ENCODE results near the gene CCL28.

CCL28 gene

DNA sequence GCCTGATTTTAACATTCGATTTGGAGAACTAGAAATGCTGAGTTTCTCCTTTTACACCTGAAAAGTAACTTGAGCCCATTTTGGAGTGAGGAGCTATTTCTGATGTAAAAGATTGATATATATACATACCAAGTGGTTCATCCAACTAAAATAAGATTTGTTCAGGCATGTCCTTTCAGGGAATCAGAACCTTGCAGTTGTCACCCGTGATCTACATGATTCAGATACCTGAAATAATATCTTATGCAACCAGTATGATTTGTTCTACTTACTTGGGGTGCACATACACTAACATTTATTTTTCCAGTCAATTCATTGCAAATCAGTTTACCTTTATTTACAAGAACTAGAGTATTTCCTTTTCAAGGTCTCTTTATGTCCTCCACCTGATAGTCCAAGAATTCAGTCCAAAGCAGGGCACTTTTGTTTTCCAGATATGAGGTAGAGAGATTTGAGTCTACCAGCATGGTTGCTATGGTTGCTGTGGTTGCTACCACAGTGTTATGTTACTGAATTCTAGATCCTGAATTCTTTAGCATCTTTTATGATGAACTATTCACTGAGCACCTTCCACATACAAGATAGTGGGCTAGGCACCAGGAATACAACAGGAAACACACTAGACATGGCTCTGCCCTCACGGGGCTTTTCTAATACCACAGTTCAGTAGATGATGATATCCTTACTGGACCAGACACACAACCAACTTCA, 49.3 kb downstream of the CCL28 start:
- H3K9ac ChIP-seq (ENCODE audit: low read length in 5 of 5), result no peak overlapping the region
- no peak overlapping the region for H3K4me3 ChIP-seq (ENCODE audit: low read depth in 1 of 5, low read length in 5 of 5)
- H3K36me3 ChIP-seq (ENCODE audit: control insufficient read depth in 5 of 5, insufficient read depth in 5 of 5, low read length in 5 of 5), result no peaks in the 10 kb centered on the region
- H3K4me1 ChIP-seq (ENCODE audit: control insufficient read depth in 5 of 5, insufficient read depth in 5 of 5, low read length in 5 of 5), result no peaks in the 10 kb centered on the region
- no peaks in the 10 kb centered on the region for H3K27me3 ChIP-seq (ENCODE audit: control insufficient read depth in 5 of 5, insufficient read depth in 4 of 5, low read length in 5 of 5)
- H3K9me3 ChIP-seq (ENCODE audit: control insufficient read depth in 5 of 5, low read length in 5 of 5), result peaks cover 4 to 13% (median 12%) of the 10 kb centered on the region in 5 donors
- H3K27ac ChIP-seq (ENCODE audit: low read depth, low read length), result no peak overlapping the region

DNA sequence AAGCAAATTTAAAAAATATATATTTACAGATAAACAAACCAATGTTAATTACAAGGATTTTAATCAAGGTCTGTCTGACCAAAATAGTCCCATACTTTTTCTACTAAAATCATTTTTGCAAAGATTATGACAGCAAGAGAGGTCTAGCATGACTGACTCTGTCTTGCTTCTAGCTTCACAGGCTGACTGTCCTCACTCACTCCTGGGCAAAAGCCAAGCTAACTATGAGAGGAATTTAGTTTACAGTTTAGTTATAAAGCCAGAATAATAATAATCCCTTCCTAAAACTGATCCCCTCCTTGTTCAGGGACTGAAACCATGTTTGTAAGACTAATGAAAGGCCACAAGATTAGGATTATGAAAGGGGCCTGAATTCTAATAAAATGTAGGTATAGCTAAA, 53.5 kb downstream of the CCL28 start:
- Histone ChIP-seq H3K4me1 (ENCODE audit: control insufficient read depth in 5 of 5, insufficient read depth in 5 of 5, low read length in 5 of 5) (no peaks in the 10 kb centered on the region), H3K9ac (ENCODE audit: low read length in 5 of 5) (no peak overlapping the region), H3K27me3 (ENCODE audit: control insufficient read depth in 5 of 5, insufficient read depth in 4 of 5, low read length in 5 of 5) (no peaks in the 10 kb centered on the region), H3K36me3 (ENCODE audit: control insufficient read depth in 5 of 5, insufficient read depth in 5 of 5, low read length in 5 of 5) (no peaks in the 10 kb centered on the region), H3K9me3 (ENCODE audit: control insufficient read depth in 5 of 5, low read length in 5 of 5) (peaks cover 4 to 12% (median 10%) of the 10 kb centered on the region in 5 donors), H3K4me3 (ENCODE audit: low read depth in 1 of 5, low read length in 5 of 5) (no peak overlapping the region), H3K27ac (ENCODE audit: low read depth, low read length) (no peak overlapping the region)

DNA sequence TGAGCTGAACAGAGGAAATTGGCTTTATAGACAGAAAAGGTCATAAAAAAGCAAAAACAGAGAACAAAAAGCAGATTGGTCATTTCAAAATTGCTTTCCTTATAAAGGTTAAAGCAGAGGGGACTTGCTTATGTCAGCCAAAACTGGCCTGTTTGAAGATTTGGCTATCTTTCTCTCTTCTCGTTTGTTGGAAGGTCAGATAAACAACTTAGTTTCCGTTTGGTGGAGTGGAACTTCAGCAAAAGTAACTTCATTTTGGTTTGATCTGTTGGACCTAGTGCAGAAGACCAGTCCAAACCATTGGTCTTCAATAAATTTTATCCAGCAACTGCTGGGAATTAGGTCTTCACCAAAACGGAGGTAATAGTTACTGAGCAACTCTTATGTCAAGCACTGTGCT, 53.9 kb downstream of the CCL28 start:
- Histone ChIP-seq H3K27ac (ENCODE audit: low read depth, low read length) (no peak overlapping the region), H3K36me3 (ENCODE audit: control insufficient read depth in 5 of 5, insufficient read depth in 5 of 5, low read length in 5 of 5) (no peaks in the 10 kb centered on the region), H3K4me3 (ENCODE audit: low read depth in 1 of 5, low read length in 5 of 5) (no peak overlapping the region), H3K9me3 (ENCODE audit: control insufficient read depth in 5 of 5, low read length in 5 of 5) (peaks cover 4 to 12% (median 10%) of the 10 kb centered on the region in 5 donors), H3K9ac (ENCODE audit: low read length in 5 of 5) (no peak overlapping the region), H3K4me1 (ENCODE audit: control insufficient read depth in 5 of 5, insufficient read depth in 5 of 5, low read length in 5 of 5) (no peaks in the 10 kb centered on the region), H3K27me3 (ENCODE audit: control insufficient read depth in 5 of 5, insufficient read depth in 4 of 5, low read length in 5 of 5) (no peaks in the 10 kb centered on the region)

DNA sequence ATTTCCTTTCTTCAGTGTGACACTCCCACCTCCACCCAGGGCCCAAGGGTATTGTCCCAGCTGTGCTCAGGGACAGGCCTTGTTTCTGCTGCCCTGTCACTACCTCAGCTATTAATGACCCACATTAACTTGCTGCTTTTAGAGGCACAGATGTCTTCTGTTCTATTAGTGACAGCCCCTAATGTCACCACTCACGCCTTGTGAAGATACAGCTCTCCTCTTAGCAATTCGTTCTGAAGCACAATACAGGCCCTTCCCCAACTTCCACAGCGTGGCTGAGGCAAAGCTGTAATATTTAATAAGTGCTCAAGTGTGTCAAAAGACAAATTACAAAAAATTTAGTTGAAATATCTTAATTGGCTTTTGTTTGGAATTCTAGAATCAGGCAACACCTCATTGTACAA, 54.3 kb downstream of the CCL28 start:
- H3K27me3 ChIP-seq (ENCODE audit: control insufficient read depth in 5 of 5, insufficient read depth in 4 of 5, low read length in 5 of 5), result no peaks in the 10 kb centered on the region
- no peaks in the 10 kb centered on the region for H3K36me3 ChIP-seq (ENCODE audit: control insufficient read depth in 5 of 5, insufficient read depth in 5 of 5, low read length in 5 of 5)
- no peaks in the 10 kb centered on the region for H3K4me1 ChIP-seq (ENCODE audit: control insufficient read depth in 5 of 5, insufficient read depth in 5 of 5, low read length in 5 of 5)
- no peak overlapping the region for H3K27ac ChIP-seq (ENCODE audit: low read depth, low read length)
- no peak overlapping the region for H3K9ac ChIP-seq (ENCODE audit: low read length in 5 of 5)
- peaks cover 4 to 12% (median 10%) of the 10 kb centered on the region in 5 donors for H3K9me3 ChIP-seq (ENCODE audit: control insufficient read depth in 5 of 5, low read length in 5 of 5)
- no peak overlapping the region for H3K4me3 ChIP-seq (ENCODE audit: low read depth in 1 of 5, low read length in 5 of 5)

DNA sequence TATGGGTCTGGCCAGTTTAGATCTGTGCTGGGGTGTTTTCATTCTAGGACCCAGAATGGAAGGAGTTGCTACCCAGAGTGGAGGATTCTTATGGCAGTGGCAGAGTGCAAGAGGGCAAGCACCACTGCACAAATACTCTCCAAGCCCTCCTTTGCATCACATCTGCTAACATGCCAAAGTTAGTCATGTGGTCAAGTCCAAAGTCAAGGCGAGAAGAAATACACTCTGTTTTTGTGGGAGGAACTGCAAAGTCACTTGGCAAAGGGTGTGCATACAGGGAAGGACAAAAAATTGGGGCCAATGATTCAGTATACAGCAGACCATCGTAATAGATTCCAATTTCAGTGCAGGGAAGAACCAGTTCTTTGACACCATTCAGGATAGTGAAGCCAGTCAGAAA, 55.1 kb downstream of the CCL28 start:
- Histone ChIP-seq H3K4me3 (ENCODE audit: low read depth in 1 of 5, low read length in 5 of 5) (no peak overlapping the region), H3K9me3 (ENCODE audit: control insufficient read depth in 5 of 5, low read length in 5 of 5) (peaks cover 4 to 12% (median 10%) of the 10 kb centered on the region in 5 donors), H3K27ac (ENCODE audit: low read depth, low read length) (no peak overlapping the region), H3K36me3 (ENCODE audit: control insufficient read depth in 5 of 5, insufficient read depth in 5 of 5, low read length in 5 of 5) (no peaks in the 10 kb centered on the region), H3K9ac (ENCODE audit: low read length in 5 of 5) (no peak overlapping the region), H3K4me1 (ENCODE audit: control insufficient read depth in 5 of 5, insufficient read depth in 5 of 5, low read length in 5 of 5) (no peaks in the 10 kb centered on the region), H3K27me3 (ENCODE audit: control insufficient read depth in 5 of 5, insufficient read depth in 4 of 5, low read length in 5 of 5) (no peaks in the 10 kb centered on the region)

DNA sequence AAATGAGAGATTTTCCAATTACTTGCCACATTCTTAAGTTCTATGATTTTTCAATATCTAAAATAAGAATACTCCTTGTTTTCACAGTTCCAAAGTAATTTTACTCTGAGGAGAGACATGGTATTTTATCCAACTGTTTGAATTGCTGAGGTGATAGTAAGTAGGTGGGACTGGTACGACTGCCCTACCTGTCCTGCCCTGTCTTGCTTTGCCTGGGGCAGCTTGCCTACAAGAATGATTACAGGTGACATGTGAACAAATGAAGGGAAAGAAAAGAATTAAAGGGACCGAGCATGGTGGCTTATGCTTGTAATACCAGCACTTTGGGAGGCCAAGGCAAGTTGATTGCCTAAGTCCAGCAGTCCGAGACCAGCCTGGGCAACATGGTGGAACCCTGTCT, 57.4 kb downstream of the CCL28 start:
- Histone ChIP-seq H3K27ac (ENCODE audit: low read depth, low read length) (no peak overlapping the region), H3K9me3 (ENCODE audit: control insufficient read depth in 5 of 5, low read length in 5 of 5) (peaks cover 0 to 4% (median 3%) of the 10 kb centered on the region in 5 donors), H3K9ac (ENCODE audit: low read length in 5 of 5) (no peak overlapping the region), H3K4me1 (ENCODE audit: control insufficient read depth in 5 of 5, insufficient read depth in 5 of 5, low read length in 5 of 5) (no peaks in the 10 kb centered on the region), H3K4me3 (ENCODE audit: low read depth in 1 of 5, low read length in 5 of 5) (no peak overlapping the region), H3K27me3 (ENCODE audit: control insufficient read depth in 5 of 5, insufficient read depth in 4 of 5, low read length in 5 of 5) (peaks cover 0 to 3% (median 0%) of the 10 kb centered on the region in 5 donors), H3K36me3 (ENCODE audit: control insufficient read depth in 5 of 5, insufficient read depth in 5 of 5, low read length in 5 of 5) (no peaks in the 10 kb centered on the region)

DNA sequence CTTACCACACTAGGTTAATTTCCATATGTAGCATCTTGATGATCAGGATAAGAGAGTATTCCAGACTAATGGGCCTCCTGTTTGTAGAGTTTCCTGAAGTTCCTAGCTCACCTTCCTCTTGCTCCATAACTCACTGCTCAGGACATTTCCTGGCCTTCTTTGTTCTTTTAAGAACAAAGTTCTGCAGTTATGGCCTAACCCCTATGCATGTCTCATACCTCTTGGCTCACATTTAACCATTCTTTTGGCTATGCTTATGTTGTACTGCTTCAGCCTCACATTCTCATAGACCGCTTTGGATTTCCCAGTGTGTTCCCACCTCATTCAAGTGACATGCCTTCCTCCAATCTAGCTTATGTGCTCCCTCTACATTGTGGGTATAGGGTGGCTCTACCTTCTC, 58.5 kb downstream of the CCL28 start:
- Histone ChIP-seq H3K9ac (ENCODE audit: low read length in 5 of 5) (no peak overlapping the region), H3K27me3 (ENCODE audit: control insufficient read depth in 5 of 5, insufficient read depth in 4 of 5, low read length in 5 of 5) (peaks cover 0 to 4% (median 0%) of the 10 kb centered on the region in 5 donors), H3K36me3 (ENCODE audit: control insufficient read depth in 5 of 5, insufficient read depth in 5 of 5, low read length in 5 of 5) (no peaks in the 10 kb centered on the region), H3K4me3 (ENCODE audit: low read depth in 1 of 5, low read length in 5 of 5) (no peak overlapping the region), H3K27ac (ENCODE audit: low read depth, low read length) (no peak overlapping the region), H3K4me1 (ENCODE audit: control insufficient read depth in 5 of 5, insufficient read depth in 5 of 5, low read length in 5 of 5) (no peaks in the 10 kb centered on the region), H3K9me3 (ENCODE audit: control insufficient read depth in 5 of 5, low read length in 5 of 5) (no peaks in the 10 kb centered on the region)

DNA sequence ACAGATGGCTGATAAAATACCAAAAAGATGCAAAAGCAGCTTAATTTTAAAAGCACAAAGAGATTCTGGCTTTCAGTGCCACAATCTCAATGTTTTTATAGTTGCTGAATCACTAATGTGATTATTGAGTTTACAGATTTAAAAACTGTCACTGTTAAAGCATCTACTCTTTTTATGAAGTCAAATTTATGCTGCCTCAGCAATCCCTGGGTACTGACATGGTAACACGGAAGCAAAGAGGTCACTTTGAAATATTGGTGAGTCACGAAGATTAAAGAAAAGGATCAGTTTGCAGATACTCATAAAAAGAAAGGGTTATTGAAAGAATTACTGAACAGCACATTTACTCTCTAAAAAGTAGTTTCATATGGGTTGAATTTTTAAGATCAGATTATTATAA, 59.3 kb downstream of the CCL28 start:
- H3K9me3 ChIP-seq (ENCODE audit: control insufficient read depth in 5 of 5, low read length in 5 of 5), result peaks cover 0 to 4% (median 0%) of the 10 kb centered on the region in 5 donors
- H3K4me3 ChIP-seq (ENCODE audit: low read depth in 1 of 5, low read length in 5 of 5), result no peak overlapping the region
- peaks cover 0 to 4% (median 0%) of the 10 kb centered on the region in 5 donors for H3K27me3 ChIP-seq (ENCODE audit: control insufficient read depth in 5 of 5, insufficient read depth in 4 of 5, low read length in 5 of 5)
- H3K27ac ChIP-seq (ENCODE audit: low read depth, low read length), result no peak overlapping the region
- H3K9ac ChIP-seq (ENCODE audit: low read length in 5 of 5), result no peak overlapping the region
- H3K36me3 ChIP-seq (ENCODE audit: control insufficient read depth in 5 of 5, insufficient read depth in 5 of 5, low read length in 5 of 5), result no peaks in the 10 kb centered on the region
- no peaks in the 10 kb centered on the region for H3K4me1 ChIP-seq (ENCODE audit: control insufficient read depth in 5 of 5, insufficient read depth in 5 of 5, low read length in 5 of 5)

DNA sequence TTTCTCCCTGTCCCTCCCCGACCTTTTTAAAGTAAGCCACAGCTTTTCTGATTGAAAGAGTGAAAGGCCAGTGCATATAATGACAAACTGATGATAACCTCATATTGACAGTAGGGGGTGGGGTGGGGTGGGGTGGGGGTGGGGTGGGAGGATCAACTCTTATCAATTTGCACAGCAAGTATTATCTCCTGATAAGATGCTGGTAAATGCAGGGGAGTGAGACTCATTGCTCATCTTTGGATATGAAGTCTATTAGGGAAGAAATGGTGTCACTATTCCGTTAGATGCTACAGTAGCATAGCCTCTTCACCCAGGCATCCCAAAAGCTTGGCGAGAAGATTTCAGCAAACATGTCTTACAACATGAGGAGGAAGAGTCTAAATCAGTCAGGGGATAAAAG, 60.1 kb downstream of the CCL28 start:
- no peak overlapping the region for H3K27ac ChIP-seq (ENCODE audit: low read depth, low read length)
- H3K4me1 ChIP-seq (ENCODE audit: control insufficient read depth in 5 of 5, insufficient read depth in 5 of 5, low read length in 5 of 5), result no peaks in the 10 kb centered on the region
- no peak overlapping the region for H3K9ac ChIP-seq (ENCODE audit: low read length in 5 of 5)
- no peaks in the 10 kb centered on the region for H3K36me3 ChIP-seq (ENCODE audit: control insufficient read depth in 5 of 5, insufficient read depth in 5 of 5, low read length in 5 of 5)
- no peak overlapping the region for H3K4me3 ChIP-seq (ENCODE audit: low read depth in 1 of 5, low read length in 5 of 5)
- peaks cover 0 to 4% (median 0%) of the 10 kb centered on the region in 5 donors for H3K27me3 ChIP-seq (ENCODE audit: control insufficient read depth in 5 of 5, insufficient read depth in 4 of 5, low read length in 5 of 5)
- peaks cover 0 to 4% (median 0%) of the 10 kb centered on the region in 5 donors for H3K9me3 ChIP-seq (ENCODE audit: control insufficient read depth in 5 of 5, low read length in 5 of 5)

DNA sequence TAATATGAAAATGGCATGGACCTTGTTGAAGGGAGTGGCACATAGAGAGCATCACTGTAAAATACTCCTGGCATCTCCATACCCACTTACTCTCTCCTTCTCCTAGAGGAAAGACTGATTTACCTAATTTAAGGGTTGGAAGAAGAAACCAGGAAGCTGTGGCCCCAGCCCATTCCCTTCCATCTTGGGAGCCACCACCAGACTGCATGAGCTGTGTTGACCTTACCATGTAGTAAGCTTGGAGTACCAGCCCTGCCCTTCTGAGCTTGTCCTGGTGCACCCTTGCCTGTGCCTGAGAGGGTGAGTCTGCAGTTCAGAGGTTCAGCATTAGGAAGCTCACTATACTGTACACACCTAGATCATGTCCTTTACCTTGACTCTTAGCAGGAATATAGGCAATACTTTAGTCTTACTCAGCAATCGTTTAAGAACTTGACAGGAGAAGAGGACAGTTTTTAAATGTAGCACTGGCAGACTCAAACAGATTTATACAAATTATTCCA, 63.3 kb downstream of the CCL28 start:
- Histone ChIP-seq H3K36me3 (ENCODE audit: control insufficient read depth in 5 of 5, insufficient read depth in 5 of 5, low read length in 5 of 5) (no peaks in the 10 kb centered on the region), H3K27ac (ENCODE audit: low read depth, low read length) (no peak overlapping the region), H3K9me3 (ENCODE audit: control insufficient read depth in 5 of 5, low read length in 5 of 5) (peaks cover 0 to 4% (median 0%) of the 10 kb centered on the region in 5 donors), H3K27me3 (ENCODE audit: control insufficient read depth in 5 of 5, insufficient read depth in 4 of 5, low read length in 5 of 5) (peaks cover 0 to 4% (median 0%) of the 10 kb centered on the region in 5 donors), H3K4me3 (ENCODE audit: low read depth in 1 of 5, low read length in 5 of 5) (no peak overlapping the region), H3K4me1 (ENCODE audit: control insufficient read depth in 5 of 5, insufficient read depth in 5 of 5, low read length in 5 of 5) (no peaks in the 10 kb centered on the region), H3K9ac (ENCODE audit: low read length in 5 of 5) (no peak overlapping the region)

All from subcutaneous abdominal adipose tissue (tissue), 5 donors.